SK-N-SH treated with all-trans-retinoic acid at 6 μM for 48 hours (cell line): Measurements from ENCODE around the gene FCRL3.

Source experiments
- ATAC-seq: fragments of 200-7000 bp; cut with Tn5 transposase; 3 replicates; pipeline ENCODE4 v1.9.1; 2020; ENCODE audit warnings: mild to moderate bottlenecking, moderate library complexity
- BACH2 ChIP-seq: fragments of 250-450 bp; sonication (Bioruptor Pico); IDR thresholded peaks from 2 replicates; pipeline ENCODE4 v1.9.0; 2021; ENCODE audit warnings: mild to moderate bottlenecking, borderline replicate concordance
- CREB5 ChIP-seq: fragments of 250-450 bp; sonication (Bioruptor Pico); IDR thresholded peaks from 2 replicates; pipeline ENCODE4 v1.5.1; 2020; ENCODE audit warnings: low read depth, mild to moderate bottlenecking, moderate library complexity
- CSDC2 ChIP-seq: fragments of 250-450 bp; sonication (Bioruptor Pico); IDR thresholded peaks from 2 replicates; pipeline ENCODE4 v1.5.0; 2020; ENCODE audit warnings: mild to moderate bottlenecking, moderate library complexity
- ESRRG ChIP-seq: fragments of 250-450 bp; sonication (Bioruptor Pico); IDR thresholded peaks from 2 replicates; pipeline ENCODE4 v1.6.1; 2021; ENCODE audit warnings: mild to moderate bottlenecking
- GLIS3 ChIP-seq: fragments of 250-450 bp; sonication (Bioruptor Pico); IDR thresholded peaks from 2 replicates; pipeline ENCODE4 v1.5.0; 2020; ENCODE audit warnings: mild to moderate bottlenecking, moderate library complexity
- ISL1 ChIP-seq: fragments of 250-450 bp; sonication (Bioruptor Pico); IDR thresholded peaks from 2 replicates; pipeline ENCODE4 v2.1.2; 2022; ENCODE audit warnings: mild to moderate bottlenecking, moderate library complexity
- OSR1 ChIP-seq: fragments of 250-450 bp; sonication (Bioruptor Pico); IDR thresholded peaks from 2 replicates; pipeline ENCODE4 v1.8.0; 2022; ENCODE audit warnings: moderate library complexity, mild to moderate bottlenecking, inconsistent platforms
- PATZ1 ChIP-seq: fragments of 250-450 bp; sonication (Bioruptor Pico); IDR thresholded peaks from 2 replicates; pipeline ENCODE4 v1.8.0; 2020; ENCODE audit warnings: mild to moderate bottlenecking, moderate library complexity, borderline replicate concordance
- PPARA ChIP-seq: fragments of 250-450 bp; sonication (Bioruptor Pico); IDR thresholded peaks from 2 replicates; pipeline ENCODE4 v1.5.0; 2020; ENCODE audit warnings: mild to moderate bottlenecking, borderline replicate concordance
- SNAI2 ChIP-seq: fragments of 250-450 bp; sonication (Bioruptor Pico); IDR thresholded peaks from 2 replicates; pipeline ENCODE4 v1.5.0; 2020; ENCODE audit warnings: mild to moderate bottlenecking, moderate library complexity
- TCF4 ChIP-seq: fragments of 250-450 bp; sonication (Bioruptor Pico); IDR thresholded peaks from 2 replicates; pipeline ENCODE4 v1.8.0; 2021; ENCODE audit warnings: mild to moderate bottlenecking, moderate library complexity, borderline replicate concordance
- TSHZ2 ChIP-seq: fragments of 250-450 bp; sonication (Bioruptor Pico); IDR thresholded peaks from 2 replicates; pipeline ENCODE4 v1.5.0; 2020; ENCODE audit warnings: mild to moderate bottlenecking, moderate library complexity
- ZC3H10 ChIP-seq: fragments of 250-450 bp; sonication (Bioruptor Pico); IDR thresholded peaks from 2 replicates; pipeline ENCODE4 v1.5.1; 2021; ENCODE audit warnings: mild to moderate bottlenecking, moderate library complexity
- ZFP30 ChIP-seq: fragments of 450-650 bp; formaldehyde crosslinking; IDR thresholded peaks from 2 replicates; pipeline ENCODE4 v1.5.0; 2022; ENCODE audit warnings: mild to moderate bottlenecking, moderate library complexity
- ZNF565 ChIP-seq: fragments of 450-650 bp; formaldehyde crosslinking; conservative IDR thresholded peaks from 2 replicates; pipeline ENCODE4 v1.5.0; 2020; ENCODE audit warnings: low read depth, mild to moderate bottlenecking, moderate library complexity
- ZNF8 ChIP-seq: fragments of 450-650 bp; formaldehyde crosslinking; IDR thresholded peaks from 2 replicates; pipeline ENCODE4 v1.5.0; 2020; ENCODE audit warnings: mild to moderate bottlenecking, moderate library complexity
- TF ChIP-seq, protein P1 (sequence below): fragments of 250-450 bp; sonication (Bioruptor Pico); IDR thresholded peaks from 2 replicates; pipeline ENCODE4 v1.5.1; 2021; ENCODE audit warnings: mild to moderate bottlenecking, moderate library complexity
- TF ChIP-seq, protein P2 (sequence below): fragments of 250-450 bp; sonication (Bioruptor Pico); IDR thresholded peaks from 2 replicates; pipeline ENCODE4 v1.8.0; 2021; ENCODE audit warnings: low read depth, mild to moderate bottlenecking, moderate library complexity, borderline replicate concordance

Gene FCRL3

DNA sequence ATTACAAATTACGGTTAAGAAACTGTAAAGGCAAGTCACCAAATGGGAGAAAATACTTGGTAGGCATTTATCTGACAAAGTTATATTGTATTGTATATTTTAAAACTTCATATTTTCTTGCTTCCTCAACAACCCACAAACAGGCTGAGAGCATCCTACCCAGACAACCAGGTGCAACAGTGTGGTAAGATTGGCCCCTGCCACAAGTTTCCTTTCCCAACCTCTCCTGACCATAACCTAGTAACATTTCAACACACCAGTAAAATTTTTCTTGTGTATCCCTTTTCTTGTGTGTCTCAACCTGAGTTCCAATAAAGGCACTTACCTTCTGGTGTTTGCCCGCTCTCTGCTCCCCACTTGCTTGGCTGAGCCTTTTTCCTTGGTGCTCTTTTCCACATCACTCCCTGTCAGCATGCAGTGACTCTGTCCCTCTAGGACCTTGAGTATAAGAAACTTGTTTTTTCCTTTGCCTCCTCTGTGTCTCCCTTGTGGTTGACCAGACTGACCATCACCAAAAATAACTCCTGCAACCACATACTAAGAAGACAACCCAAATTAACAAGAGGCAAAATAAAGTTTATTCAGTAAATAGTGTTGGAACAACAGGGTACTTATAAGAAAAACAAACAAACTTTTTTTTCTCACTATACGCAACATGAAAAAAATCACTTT is 40.9 kb downstream of the FCRL3 start:
- TF ChIP-seq ZNF565, result no peak
- no peak for TF ChIP-seq ZFP30 (CRISPR knock-in tag)
- TF ChIP-seq TCF4, result no peak
- no peak for TF ChIP-seq TSHZ2
- TF ChIP-seq BACH2, result no peak
- no peak for TF ChIP-seq PATZ1 (CRISPR knock-in tag)
- no peak for TF ChIP-seq ISL1 (CRISPR knock-in tag)
- TF ChIP-seq ESRRG, result no peak
- no peak for TF ChIP-seq PPARA (CRISPR knock-in tag)
- no peak for TF ChIP-seq GLIS3 (CRISPR knock-in tag)
- TF ChIP-seq ZC3H10 (CRISPR knock-in tag), result no peak
- TF ChIP-seq, protein P1, sequence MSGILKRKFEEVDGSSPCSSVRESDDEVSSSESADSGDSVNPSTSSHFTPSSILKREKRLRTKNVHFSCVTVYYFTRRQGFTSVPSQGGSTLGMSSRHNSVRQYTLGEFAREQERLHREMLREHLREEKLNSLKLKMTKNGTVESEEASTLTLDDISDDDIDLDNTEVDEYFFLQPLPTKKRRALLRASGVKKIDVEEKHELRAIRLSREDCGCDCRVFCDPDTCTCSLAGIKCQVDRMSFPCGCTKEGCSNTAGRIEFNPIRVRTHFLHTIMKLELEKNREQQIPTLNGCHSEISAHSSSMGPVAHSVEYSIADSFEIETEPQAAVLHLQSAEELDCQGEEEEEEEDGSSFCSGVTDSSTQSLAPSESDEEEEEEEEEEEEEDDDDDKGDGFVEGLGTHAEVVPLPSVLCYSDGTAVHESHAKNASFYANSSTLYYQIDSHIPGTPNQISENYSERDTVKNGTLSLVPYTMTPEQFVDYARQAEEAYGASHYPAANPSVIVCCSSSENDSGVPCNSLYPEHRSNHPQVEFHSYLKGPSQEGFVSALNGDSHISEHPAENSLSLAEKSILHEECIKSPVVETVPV (CRISPR knock-in tag), result no peak
- ATAC-seq, result no peak

DNA sequence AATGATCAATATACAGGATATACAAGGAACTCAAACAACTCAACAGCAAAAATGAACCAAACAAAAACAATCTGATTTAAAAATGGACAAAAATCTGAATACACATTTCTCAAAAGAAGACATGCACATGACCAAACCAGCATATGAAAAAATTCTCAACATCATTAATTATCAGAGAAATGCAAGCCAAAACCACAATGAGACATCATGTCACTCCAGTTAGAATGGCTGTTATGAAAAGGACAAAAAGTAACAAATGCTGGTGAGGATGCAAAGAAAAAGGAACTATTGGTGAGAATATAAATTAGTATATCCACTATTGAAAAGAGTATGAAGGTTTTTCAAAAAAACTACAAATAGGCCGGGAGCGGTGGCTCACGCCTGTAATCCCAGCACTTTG is 42.0 kb downstream of the FCRL3 start:
- TF ChIP-seq ESRRG (no peak), OSR1 (CRISPR knock-in tag) (no peak), ZC3H10 (CRISPR knock-in tag) (no peak), SNAI2 (CRISPR knock-in tag) (no peak), TCF4 (no peak), CREB5 (CRISPR knock-in tag) (no peak), CSDC2 (no peak), ZNF8 (no peak)
- TF ChIP-seq, protein P2, sequence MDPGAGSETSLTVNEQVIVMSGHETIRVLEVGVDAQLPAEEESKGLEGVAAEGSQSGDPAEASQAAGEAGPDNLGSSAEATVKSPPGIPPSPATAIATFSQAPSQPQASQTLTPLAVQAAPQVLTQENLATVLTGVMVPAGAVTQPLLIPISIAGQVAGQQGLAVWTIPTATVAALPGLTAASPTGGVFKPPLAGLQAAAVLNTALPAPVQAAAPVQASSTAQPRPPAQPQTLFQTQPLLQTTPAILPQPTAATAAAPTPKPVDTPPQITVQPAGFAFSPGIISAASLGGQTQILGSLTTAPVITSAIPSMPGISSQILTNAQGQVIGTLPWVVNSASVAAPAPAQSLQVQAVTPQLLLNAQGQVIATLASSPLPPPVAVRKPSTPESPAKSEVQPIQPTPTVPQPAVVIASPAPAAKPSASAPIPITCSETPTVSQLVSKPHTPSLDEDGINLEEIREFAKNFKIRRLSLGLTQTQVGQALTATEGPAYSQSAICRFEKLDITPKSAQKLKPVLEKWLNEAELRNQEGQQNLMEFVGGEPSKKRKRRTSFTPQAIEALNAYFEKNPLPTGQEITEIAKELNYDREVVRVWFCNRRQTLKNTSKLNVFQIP (CRISPR knock-in tag), result no peak
- ATAC-seq, result no peak

GRCh38 chr1:157653494-157653873 is 47.1 kb downstream of the FCRL3 start:
- TF ChIP-seq ISL1 (CRISPR knock-in tag), result no peak
- no peak for TF ChIP-seq PPARA (CRISPR knock-in tag)
- no peak for TF ChIP-seq ESRRG
- no peak for TF ChIP-seq TSHZ2
- no peak for ATAC-seq
